RWPE2 (cell line): ENCODE data around the gene ANKRD9.
"Not testable (repeated sequence)": the region's sequence is repeated elsewhere in the genome, so short reads cannot be mapped to it uniquely, and the experiment has no call there.

Experiments used
- ATAC-seq: fragments of 200-7000 bp; cut with Tn5 transposase; 3 replicates; pipeline ENCODE4 v1.9.1; 2021; ENCODE audit warnings: low read depth
- DNase-seq: peaks from one replicate; pipeline ENCODE4 v3.0.0-alpha.2; 2020; ENCODE audit warnings: low spot score
- H3K27ac ChIP-seq: fragments of 450-650 bp; 2 replicates; pipeline ENCODE4 v1.5.1; 2017; ENCODE audit warnings: mild to moderate bottlenecking; ENCODE audit not compliant: poor library complexity, severe bottlenecking
- H3K27me3 ChIP-seq: fragments of 250-450 bp; sonication (Bioruptor Pico); 2 replicates; pipeline ENCODE4 v1.5.1; 2021; ENCODE audit warnings: mild to moderate bottlenecking, moderate library complexity; ENCODE audit not compliant: insufficient read depth, poor library complexity, severe bottlenecking
- H3K36me3 ChIP-seq: fragments of 250-450 bp; sonication (Bioruptor Pico); 2 replicates; pipeline ENCODE4 v1.5.1; 2020; ENCODE audit warnings: low read depth, mild to moderate bottlenecking, moderate library complexity
- H3K4me1 ChIP-seq: fragments of 250-450 bp; sonication (Bioruptor Pico); 2 replicates; pipeline ENCODE4 v1.5.1; 2021; ENCODE audit warnings: mild to moderate bottlenecking, moderate library complexity; ENCODE audit not compliant: insufficient read depth, poor library complexity, severe bottlenecking
- H3K4me3 ChIP-seq: fragments of 250-450 bp; sonication (Bioruptor Pico); 2 replicates; pipeline ENCODE4 v1.5.1; 2021; ENCODE audit warnings: mild to moderate bottlenecking, moderate library complexity; ENCODE audit not compliant: severe bottlenecking
- H3K9me3 ChIP-seq: fragments of 250-450 bp; sonication (Bioruptor Pico); 2 replicates; pipeline ENCODE4 v1.5.1; 2021; ENCODE audit warnings: mild to moderate bottlenecking, moderate library complexity; ENCODE audit not compliant: severe bottlenecking
- CTCF ChIP-seq: fragments of 450-650 bp; IDR thresholded peaks from one replicate; pipeline ENCODE4 v1.5.1; 2017; ENCODE audit warnings: mild to moderate bottlenecking, moderate library complexity; ENCODE audit not compliant: poor library complexity, severe bottlenecking

The ANKRD9 gene

DNA sequence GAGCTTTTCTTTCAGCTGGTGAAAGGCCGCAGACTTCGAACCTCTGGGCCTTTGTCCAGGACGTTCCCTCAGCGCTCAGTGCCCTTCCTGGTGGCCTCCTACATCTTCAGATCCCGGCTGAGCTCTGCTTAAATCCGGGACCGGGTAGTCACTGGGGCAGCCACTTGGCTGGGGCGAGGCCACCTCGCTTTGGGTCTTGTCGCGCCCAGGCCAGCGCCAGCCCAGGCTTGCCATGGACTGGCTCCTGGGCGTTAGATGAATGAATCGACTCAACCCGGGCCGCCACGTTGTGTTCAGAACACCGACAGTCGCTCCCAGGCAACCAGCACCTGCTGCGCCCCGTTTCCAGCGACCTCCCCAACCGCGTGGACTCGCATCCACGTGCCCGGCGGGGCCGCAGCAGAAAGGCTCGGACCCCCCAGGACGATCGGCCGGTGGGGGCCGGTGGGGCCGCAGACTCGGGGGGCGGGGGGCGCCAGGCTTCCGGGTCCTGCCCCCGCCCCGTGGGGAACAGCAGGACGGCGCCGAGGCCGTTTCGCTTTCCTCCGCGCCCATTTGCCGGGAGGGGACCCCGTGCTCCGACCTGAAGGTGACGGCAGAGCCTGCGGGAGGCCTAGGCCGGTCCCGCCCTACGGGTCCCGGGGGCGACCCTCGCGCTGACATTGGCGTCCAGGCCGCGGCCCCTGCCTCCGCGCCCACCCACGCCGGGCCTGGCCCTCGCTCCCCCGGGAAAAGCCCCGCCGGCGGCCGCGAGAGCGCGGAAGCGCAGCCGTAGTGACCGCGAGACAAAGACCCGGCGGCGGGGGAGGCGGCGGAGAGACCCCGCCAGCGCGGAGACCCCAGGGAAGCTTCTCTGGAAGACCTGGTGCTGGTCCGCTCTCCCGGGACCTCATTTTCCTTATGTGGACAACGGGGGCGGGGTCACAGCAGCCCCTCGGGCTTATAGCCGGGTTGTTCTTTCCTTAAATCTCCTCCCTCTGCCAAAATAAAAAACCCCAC, 45.5 kb upstream of the ANKRD9 start:
- TF ChIP-seq CTCF, result no peak
- Histone ChIP-seq H3K27me3 (no peaks in the 10 kb centered on the region), H3K9me3 (no peaks in the 10 kb centered on the region), H3K27ac (peak overlapping the region; percentile 32), H3K4me1 (peaks cover 28% of the 10 kb centered on the region), H3K36me3 (peaks cover 7% of the 10 kb centered on the region; the same call in 1 of the 2 replicates), H3K4me3 (peak overlapping the region; percentile 43)
- ATAC-seq (0 out of 3 replicates have a peak, but pooled peaks have one; percentile 9), DNase-seq (no peak)

DNA sequence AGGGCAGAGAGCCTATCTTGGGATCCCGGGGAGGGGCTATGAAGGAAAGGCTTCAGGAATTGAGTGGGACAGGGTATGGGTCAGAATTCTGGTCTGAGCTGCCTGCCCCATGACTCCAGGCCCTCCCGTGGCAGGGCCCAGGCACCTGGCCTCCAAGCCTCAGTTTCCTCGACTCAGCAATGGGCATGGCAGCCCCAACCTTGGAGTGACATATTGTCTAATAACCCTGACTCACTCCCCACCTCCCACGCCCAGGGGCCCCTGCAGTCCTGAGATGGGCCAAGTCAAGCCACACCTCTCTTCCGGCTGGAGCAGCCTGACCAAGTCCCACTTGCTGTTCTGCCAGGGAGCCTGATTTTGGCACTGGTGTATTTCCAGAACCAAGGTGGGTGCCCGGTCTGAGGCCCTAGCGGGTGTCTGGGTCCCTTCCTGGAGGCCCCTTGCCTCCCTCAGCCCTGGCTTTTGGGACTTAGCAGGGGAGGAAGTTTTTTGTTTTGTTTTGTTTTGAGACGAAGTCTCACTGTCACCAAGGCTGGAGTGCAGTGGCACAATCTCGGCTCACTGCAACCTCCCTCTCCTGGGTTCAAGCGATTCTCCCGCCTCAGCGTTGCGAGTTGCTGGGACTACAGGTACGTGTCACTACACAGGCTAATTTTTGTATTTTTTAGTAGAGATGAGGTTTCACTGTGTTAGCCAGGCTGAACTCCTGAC, 42.6 kb upstream of the ANKRD9 start:
- Histone ChIP-seq H3K36me3 (peaks cover 7% of the 10 kb centered on the region; the same call in 1 of the 2 replicates), H3K4me1 (peaks cover 15% of the 10 kb centered on the region), H3K9me3 (no peaks in the 10 kb centered on the region), H3K27me3 (no peaks in the 10 kb centered on the region), H3K4me3 (peak overlapping the region; percentile 28), H3K27ac (peak overlapping the region; percentile 65)
- TF ChIP-seq CTCF, result no peak
- DNase-seq (peak; percentile 90), ATAC-seq (peak; percentile 81)

DNA sequence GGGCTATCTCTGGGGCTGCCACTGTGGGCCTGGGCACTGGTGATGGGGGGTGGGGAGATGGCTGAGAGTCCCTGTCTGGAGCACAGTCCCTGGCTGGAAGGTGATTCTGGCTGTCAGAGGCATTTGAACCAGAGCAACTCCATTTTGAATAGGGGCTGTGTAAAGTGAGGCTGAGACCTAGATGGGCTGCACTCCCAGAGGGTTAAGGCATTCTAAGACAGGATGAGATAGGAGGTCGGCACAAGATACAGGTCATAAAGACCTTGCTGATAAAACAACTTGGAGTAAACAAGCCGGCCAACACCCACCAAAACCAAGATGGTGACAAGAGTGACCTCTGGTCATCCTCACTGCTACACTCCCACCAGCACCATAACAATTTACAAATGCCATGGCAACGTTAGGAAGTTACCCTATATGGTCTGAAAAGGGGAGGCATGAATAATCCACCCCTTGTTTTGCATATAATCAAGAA, 41.4 kb upstream of the ANKRD9 start:
- ATAC-seq, H3K27me3 ChIP-seq, H3K27ac ChIP-seq, H3K4me3 ChIP-seq, H3K9me3 ChIP-seq, H3K36me3 ChIP-seq, DNase-seq: not testable (repeated sequence)
- H3K4me1 ChIP-seq, result peaks cover 15% of the 10 kb centered on the region

DNA sequence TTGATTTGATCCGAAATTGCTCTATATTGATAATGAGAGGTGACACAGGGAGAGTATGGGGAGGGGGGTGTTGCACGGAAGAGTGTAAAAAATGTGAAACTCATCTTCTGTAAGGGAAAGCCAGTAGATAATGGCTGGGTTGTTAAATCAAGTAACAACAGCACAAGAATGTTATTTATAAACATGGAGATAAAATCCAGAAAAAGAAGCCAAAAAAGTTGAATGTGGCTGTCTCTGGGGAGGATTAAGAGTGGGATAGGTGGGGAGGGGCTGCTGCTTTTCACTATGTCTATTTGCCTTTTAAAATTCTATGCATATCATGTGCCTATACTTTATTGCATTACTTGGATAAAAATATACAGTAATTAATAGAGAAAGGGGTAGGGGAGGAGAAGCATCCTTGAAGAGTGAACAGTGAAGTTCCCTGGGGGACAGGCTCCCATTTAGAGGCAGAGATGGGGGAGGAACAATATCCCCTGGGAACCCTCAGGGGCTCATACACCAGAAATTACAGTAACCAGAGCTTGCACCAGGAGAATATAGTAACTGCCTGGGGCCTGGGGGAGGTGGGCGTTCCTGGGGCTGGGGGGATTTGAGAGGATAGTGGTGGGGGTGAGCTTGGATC, 39.2 kb upstream of the ANKRD9 start:
- H3K4me1 ChIP-seq, result peaks cover 19% of the 10 kb centered on the region
- no peak overlapping the region for H3K27ac ChIP-seq
- ATAC-seq (no peak), DNase-seq (no peak)
- H3K4me3 ChIP-seq, result no peak overlapping the region
- H3K9me3 ChIP-seq, result no peaks in the 10 kb centered on the region
- TF ChIP-seq CTCF, result no peak
- H3K27me3 ChIP-seq, result peaks cover 4% of the 10 kb centered on the region
- H3K36me3 ChIP-seq, result peaks cover 2% of the 10 kb centered on the region; the same call in 1 of the 2 replicates
